Neutrophil (primary cell): ENCODE measurements around the gene ACVR1.

Experiments
- H3K27ac ChIP-seq: fragments of 200-600 bp; sonication (generic); 2 replicates; pipeline ENCODE4 v1.5.1; 2016; ENCODE audit warnings: mild to moderate bottlenecking, moderate library complexity
- H3K27me3 ChIP-seq: fragments of 200-600 bp; sonication (generic); 2 replicates; pipeline ENCODE4 v1.6.0; 2016; ENCODE audit warnings: mild to moderate bottlenecking
- H3K36me3 ChIP-seq: fragments of 200-600 bp; sonication (generic); 2 replicates; pipeline ENCODE4 v1.5.1; 2017
- H3K4me1 ChIP-seq, 2 experiments: fragments of 200-600 bp in 1 of 2; sonication (generic) in 1 of 2; 1 replicate in 1 of 2; 2 replicates in 1 of 2; pipeline versions ENCODE4 v1.5.1 to v1.6.1; 2013 to 2016; ENCODE audit warnings: low read depth in 1 of 2, low read length in 1 of 2, mild to moderate bottlenecking in 1 of 2, moderate library complexity in 1 of 2; ENCODE audit not compliant: control insufficient read depth in 1 of 2, insufficient read depth in 1 of 2
- H3K4me3 ChIP-seq, 2 experiments: fragments of 200-600 bp in 1 of 2; sonication (generic) in 1 of 2; 1 replicate in 1 of 2; 2 replicates in 1 of 2; pipeline ENCODE4 v1.5.1; 2013 to 2016; ENCODE audit warnings: low read depth in 1 of 2, low read length in 1 of 2, mild to moderate bottlenecking in 1 of 2, moderate library complexity in 1 of 2
- H3K9me3 ChIP-seq: fragments of 200-600 bp; sonication (generic); 2 replicates; pipeline ENCODE4 v1.5.1; 2016
- TF ChIP-seq, protein P1 (sequence below): fragments of 200-600 bp; sonication (generic); IDR thresholded peaks from 2 replicates; pipeline ENCODE4 v1.5.1; 2016; ENCODE audit warnings: antibody characterized with exemption

The ACVR1 gene

DNA sequence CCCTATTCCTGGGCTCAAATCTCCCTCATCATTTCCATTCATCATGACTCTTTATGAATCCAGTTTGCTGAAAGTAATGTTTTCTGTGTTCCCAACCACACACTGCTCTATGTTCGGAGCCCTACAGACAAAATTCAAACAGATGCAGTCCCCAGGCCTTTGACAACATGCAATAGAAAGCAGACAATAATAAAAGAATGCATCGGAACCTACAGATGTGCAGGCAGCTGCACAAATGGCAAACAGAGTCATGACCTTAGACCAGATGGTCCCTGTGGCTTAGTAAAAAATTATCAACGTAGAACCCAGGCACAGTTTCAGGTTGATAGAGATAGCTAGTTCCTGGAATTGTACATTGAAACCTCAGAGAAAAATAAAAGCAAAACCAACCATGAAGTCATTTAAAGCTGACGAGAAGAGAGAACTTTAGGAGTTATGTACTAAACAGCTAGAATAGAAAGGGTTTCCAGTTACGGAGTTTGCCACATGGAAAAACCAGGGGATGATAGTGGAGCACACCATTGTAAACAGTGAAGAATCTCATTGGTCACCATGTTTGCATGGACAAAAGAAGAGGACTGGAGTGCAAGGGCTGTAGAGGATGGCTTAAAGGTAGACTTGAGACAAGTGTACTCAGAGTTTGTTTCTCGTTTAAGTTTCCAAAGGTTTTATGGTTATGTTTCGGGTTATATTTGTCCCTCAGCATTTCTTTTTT is 23.2 kb upstream of the ACVR1 start:
- Histone ChIP-seq H3K9me3 (no peaks in the 10 kb centered on the region), H3K27ac (no peak overlapping the region), H3K4me3 (no peak overlapping the region), H3K36me3 (no peaks in the 10 kb centered on the region), H3K4me1 (no peaks in the 10 kb centered on the region), H3K27me3 (no peaks in the 10 kb centered on the region)
- TF ChIP-seq, protein P1, sequence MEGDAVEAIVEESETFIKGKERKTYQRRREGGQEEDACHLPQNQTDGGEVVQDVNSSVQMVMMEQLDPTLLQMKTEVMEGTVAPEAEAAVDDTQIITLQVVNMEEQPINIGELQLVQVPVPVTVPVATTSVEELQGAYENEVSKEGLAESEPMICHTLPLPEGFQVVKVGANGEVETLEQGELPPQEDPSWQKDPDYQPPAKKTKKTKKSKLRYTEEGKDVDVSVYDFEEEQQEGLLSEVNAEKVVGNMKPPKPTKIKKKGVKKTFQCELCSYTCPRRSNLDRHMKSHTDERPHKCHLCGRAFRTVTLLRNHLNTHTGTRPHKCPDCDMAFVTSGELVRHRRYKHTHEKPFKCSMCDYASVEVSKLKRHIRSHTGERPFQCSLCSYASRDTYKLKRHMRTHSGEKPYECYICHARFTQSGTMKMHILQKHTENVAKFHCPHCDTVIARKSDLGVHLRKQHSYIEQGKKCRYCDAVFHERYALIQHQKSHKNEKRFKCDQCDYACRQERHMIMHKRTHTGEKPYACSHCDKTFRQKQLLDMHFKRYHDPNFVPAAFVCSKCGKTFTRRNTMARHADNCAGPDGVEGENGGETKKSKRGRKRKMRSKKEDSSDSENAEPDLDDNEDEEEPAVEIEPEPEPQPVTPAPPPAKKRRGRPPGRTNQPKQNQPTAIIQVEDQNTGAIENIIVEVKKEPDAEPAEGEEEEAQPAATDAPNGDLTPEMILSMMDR: no peak

DNA sequence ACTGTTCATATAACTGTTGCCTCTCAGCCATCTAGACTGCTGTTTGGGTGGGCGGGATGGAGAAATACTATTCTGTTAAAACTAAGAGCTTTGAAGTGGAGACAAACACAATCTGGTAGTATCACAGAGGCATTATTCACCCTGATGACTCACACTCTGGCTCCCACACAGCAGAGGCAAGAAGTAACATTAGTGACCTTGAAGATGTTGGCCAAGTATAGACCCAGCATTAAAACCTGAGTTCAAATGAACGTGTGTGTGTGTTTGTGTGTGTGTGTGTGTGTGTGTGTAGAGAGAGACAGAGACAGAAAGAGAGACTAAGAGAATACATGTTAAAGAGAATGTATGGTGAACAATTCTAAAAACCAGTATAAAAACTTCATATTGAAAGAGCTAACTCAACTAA is 22.5 kb upstream of the ACVR1 start:
- Histone ChIP-seq H3K27ac (no peak overlapping the region), H3K27me3 (no peaks in the 10 kb centered on the region), H3K36me3 (no peaks in the 10 kb centered on the region), H3K4me3 (no peak overlapping the region), H3K4me1 (no peaks in the 10 kb centered on the region), H3K9me3 (no peaks in the 10 kb centered on the region)
- TF ChIP-seq, protein P1: no peak

DNA sequence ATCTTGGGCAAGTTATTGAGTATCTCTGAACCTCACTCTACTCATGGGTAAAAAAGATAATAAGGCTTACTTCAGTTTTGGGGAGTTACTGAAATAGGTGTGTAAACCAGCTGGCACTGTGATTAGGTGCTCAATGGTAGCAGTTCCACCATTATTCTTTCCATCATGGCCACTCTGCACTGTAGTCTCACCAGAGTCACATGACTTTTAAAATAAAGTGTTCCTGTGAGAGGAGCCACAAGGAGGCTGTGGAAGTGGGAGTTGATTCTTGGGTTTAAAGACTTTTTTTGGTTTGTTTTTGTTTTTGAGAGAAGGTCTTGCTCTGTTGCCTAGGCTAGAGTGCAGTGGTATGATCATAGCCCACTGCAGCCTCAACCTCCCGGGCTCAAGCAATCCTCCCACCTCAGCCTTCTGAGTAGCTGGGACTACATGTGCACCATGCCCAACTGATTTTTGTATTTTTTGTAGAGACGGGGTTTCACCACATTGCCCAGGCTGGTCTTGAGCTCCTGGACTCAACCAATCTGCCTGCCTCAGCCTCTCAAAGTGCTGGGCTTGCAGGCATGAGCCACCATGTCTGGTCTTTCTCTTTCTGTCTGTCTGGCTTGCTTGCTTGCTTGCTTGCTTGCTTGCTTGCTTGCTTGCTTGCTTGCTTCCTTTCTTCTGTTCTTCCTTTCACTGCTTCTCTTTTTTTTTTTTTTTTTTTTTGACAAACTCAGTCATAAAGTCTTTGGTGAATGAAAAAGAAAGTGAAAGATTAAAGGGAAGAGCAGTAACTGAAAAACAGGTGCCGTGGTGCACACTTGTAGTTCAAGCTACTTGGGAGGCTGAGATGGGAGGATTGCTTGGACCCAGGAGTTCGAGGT is 21.2 kb upstream of the ACVR1 start:
- no peaks in the 10 kb centered on the region for H3K27me3 ChIP-seq

DNA sequence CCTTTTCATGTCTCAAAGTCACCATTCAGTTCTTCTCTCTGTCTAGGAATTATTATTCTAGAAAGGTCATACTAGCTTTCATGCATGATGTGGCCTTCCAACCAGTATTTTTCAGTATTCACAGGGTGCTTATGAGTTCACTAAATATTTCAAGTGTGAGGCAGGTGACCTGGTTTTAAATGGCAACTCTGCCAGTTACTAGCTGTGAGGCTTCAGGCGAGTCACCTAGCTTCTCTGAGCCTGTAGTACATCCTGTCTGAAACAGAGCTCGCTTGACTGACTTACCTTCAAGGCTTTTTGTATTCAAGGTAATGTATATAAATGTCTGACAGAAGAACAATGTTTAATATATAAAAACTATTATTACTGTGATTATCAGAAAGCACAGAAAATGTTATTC is 19.4 kb upstream of the ACVR1 start:
- Histone ChIP-seq H3K9me3 (no peaks in the 10 kb centered on the region), H3K4me1 (no peaks in the 10 kb centered on the region), H3K27ac (no peak overlapping the region)

More for the DNA sequence above, 21.2 kb upstream of the ACVR1 start:
- Histone ChIP-seq H3K4me3 (no peak overlapping the region), H3K27ac (no peak overlapping the region), H3K4me1 (no peaks in the 10 kb centered on the region), H3K9me3 (no peaks in the 10 kb centered on the region), H3K36me3 (no peaks in the 10 kb centered on the region)
- TF ChIP-seq, protein P1: no peak

DNA sequence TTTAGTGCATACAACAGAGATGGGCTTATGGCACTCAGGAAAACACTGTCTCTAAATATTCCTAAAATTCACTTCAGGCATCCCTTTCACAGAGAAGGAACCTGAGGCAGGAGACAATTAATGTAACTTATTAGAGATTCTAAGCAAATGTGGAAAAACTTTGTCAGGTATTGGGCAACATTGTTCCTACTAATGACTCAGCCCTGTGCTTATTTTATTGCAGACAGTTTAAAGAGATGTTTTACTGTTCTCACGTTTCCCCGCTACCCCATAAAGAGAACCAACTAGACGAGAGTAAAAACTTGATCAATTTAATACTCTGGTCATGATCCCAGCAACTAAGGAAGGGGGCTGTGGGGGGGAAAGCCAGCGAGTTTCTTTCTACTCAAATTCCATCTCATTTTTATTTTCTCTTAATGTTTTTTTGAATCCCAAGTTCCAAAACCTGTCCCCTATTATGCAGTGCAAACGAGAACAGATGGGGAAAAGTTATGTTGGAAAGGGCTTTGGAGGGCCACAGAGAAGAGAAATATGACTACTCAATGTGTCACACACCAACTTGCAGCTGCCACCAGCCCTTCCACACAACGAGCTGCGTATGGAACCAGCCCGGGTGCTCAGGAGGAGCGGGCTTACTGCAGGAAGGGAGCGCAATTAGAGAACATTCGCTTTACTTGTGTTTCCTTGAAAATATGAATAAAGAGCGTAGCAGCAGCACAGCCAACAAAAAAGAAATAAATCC is 18.7 kb upstream of the ACVR1 start:
- Histone ChIP-seq H3K27me3 (no peaks in the 10 kb centered on the region), H3K36me3 (no peaks in the 10 kb centered on the region), H3K4me3 (no peak overlapping the region), H3K4me1 (no peaks in the 10 kb centered on the region), H3K9me3 (no peaks in the 10 kb centered on the region), H3K27ac (no peak overlapping the region)
- TF ChIP-seq, protein P1: no peak

More for the DNA sequence above, 19.4 kb upstream of the ACVR1 start:
- Histone ChIP-seq H3K4me3 (no peak overlapping the region), H3K27me3 (no peaks in the 10 kb centered on the region), H3K36me3 (no peaks in the 10 kb centered on the region)
- TF ChIP-seq, protein P1: no peak
